Vagina (tissue), 2 donors: Measurements from ENCODE around the gene PRMT2. TPM values are rescaled to one million over a fixed set of nuclear protein-coding genes. Genes with fewer than 3 reads are reported as not detected.

ENCODE experiments used
- DNase-seq, 2 donors: peaks; one replicate each; pipeline ENCODE4 v3.0.0-alpha.2; 2017; ENCODE audit errors: extremely low spot score in 2 of 2
- H3K27ac ChIP-seq: fragments of 200-600 bp; sonication (generic); one replicate; pipeline ENCODE4 v1.5.1; 2019
- H3K27me3 ChIP-seq: fragments of 200-600 bp; sonication (generic); one replicate; pipeline ENCODE4 v1.5.1; 2019
- H3K36me3 ChIP-seq, 2 donors: fragments of 200-600 bp; sonication (generic); one replicate each; pipeline ENCODE4 v1.5.1; 2017 to 2019
- H3K4me1 ChIP-seq: fragments of 200-600 bp; sonication (generic); one replicate; pipeline ENCODE4 v1.5.1; 2019
- H3K4me3 ChIP-seq, 2 donors: fragments of 200-600 bp; sonication (generic); 1 replicate in 1 of 2; 2 replicates in 1 of 2; pipeline ENCODE4 v1.5.1; 2016 to 2019
- H3K9me3 ChIP-seq: fragments of 200-600 bp; sonication (generic); one replicate; pipeline ENCODE4 v1.5.1; 2019
- CTCF ChIP-seq, 3 experiments: fragments of 450-650 bp in 2 of 3; fragments of 200-600 bp in 1 of 3; sonication (generic) in 1 of 3; IDR thresholded peaks; one replicate each; pipeline ENCODE4 v1.5.1; 2017 to 2019; ENCODE audit warnings: antibody characterized with exemption in 3 of 3, mild to moderate bottlenecking in 2 of 3, moderate library complexity in 2 of 3
- POLR2A ChIP-seq, 2 donors: fragments of 450-650 bp; IDR thresholded peaks; one replicate each; pipeline ENCODE4 v1.6.1; 2017; ENCODE audit warnings: antibody characterized with exemption in 2 of 2, mild to moderate bottlenecking in 2 of 2, moderate library complexity in 2 of 2
- POLR2AphosphoS5 ChIP-seq, 2 donors: sonication (generic); formaldehyde crosslinking; IDR thresholded peaks; one replicate each; pipeline ENCODE4 v1.9.0; 2017; ENCODE audit warnings: antibody characterized with exemption in 2 of 2, mild to moderate bottlenecking in 2 of 2, low read depth in 1 of 2; ENCODE audit not compliant: insufficient read depth in 1 of 2
- intact Hi-C: fragments of 100-400 bp; cut with DNase I; formaldehyde crosslinking; loops from one replicate; pipeline ENCODE4 v1.15.1; 2023
- total RNA-seq: library from RNA; depleted of rRNA; stranded (reverse); fragments of >200 nt; gene quantifications from one replicate; pipeline ENCODE4 v1.2.3, GENCODE V29; 2016

PRMT2 gene
- total RNA-seq, 1 donor from 2014 or later, result 78.1 TPM

- Histone ChIP-seq H3K27me3 (no peaks in the 10 kb centered on the region), H3K4me1 (peaks cover 6% of the 10 kb centered on the region), H3K9me3 (no peaks in the 10 kb centered on the region), H3K27ac (no peak overlapping the region), H3K36me3 (no peaks in the 10 kb centered on the region), H3K4me3 (no peak overlapping the region)
- intact Hi-C loops, result no loop called here
- DNase-seq, result no peak
- TF ChIP-seq POLR2AphosphoS5 (IDR thresholded peaks at IDR 0.05; ENCODE audit: insufficient read depth in 1 of 2, low read depth in 1 of 2) (peak in 1 of 2 donors; percentile 80), POLR2A (IDR thresholded peaks at IDR 0.05) (no peak), CTCF (IDR thresholded peaks at IDR 0.05) (no peak)
These were observed 36.6 kb upstream of the PRMT2 start for GRCh38 chr21:46598581-46599572.

- no peaks in the 10 kb centered on the region for H3K9me3 ChIP-seq
- H3K27ac ChIP-seq, result no peak overlapping the region
- intact Hi-C loops, result no loop called here
- H3K27me3 ChIP-seq, result no peaks in the 10 kb centered on the region
- TF ChIP-seq POLR2AphosphoS5 (IDR thresholded peaks at IDR 0.05; ENCODE audit: insufficient read depth in 1 of 2, low read depth in 1 of 2) (no peak), POLR2A (IDR thresholded peaks at IDR 0.05) (no peak), CTCF (IDR thresholded peaks at IDR 0.05) (no peak)
- H3K4me3 ChIP-seq, result no peak overlapping the region
- peaks cover 6% of the 10 kb centered on the region for H3K4me1 ChIP-seq
- no peak for DNase-seq
- H3K36me3 ChIP-seq, result no peaks in the 10 kb centered on the region
These were observed 35.2 kb upstream of the PRMT2 start for GRCh38 chr21:46600305-46600704.

- no peak for DNase-seq
- H3K4me3 ChIP-seq, result no peak overlapping the region
- TF ChIP-seq CTCF (IDR thresholded peaks at IDR 0.05) (no peak), POLR2A (IDR thresholded peaks at IDR 0.05) (no peak), POLR2AphosphoS5 (IDR thresholded peaks at IDR 0.05; ENCODE audit: insufficient read depth in 1 of 2, low read depth in 1 of 2) (no peak)
- H3K36me3 ChIP-seq, result no peaks in the 10 kb centered on the region
- no peak overlapping the region for H3K27ac ChIP-seq
- no peaks in the 10 kb centered on the region for H3K27me3 ChIP-seq
- intact Hi-C loops, result no loop called here
- peaks cover 6% of the 10 kb centered on the region for H3K4me1 ChIP-seq
- H3K9me3 ChIP-seq, result no peaks in the 10 kb centered on the region
These were observed 34.5 kb upstream of the PRMT2 start for GRCh38 chr21:46600978-46601377.

GRCh38 chr21:46603228-46603627 lies 32.2 kb upstream of the PRMT2 start:
- DNase-seq, result no peak
- H3K27me3 ChIP-seq, result no peaks in the 10 kb centered on the region
- no peaks in the 10 kb centered on the region for H3K36me3 ChIP-seq
- H3K4me3 ChIP-seq, result no peak overlapping the region
- peaks cover 6% of the 10 kb centered on the region for H3K4me1 ChIP-seq
- no peak overlapping the region for H3K27ac ChIP-seq
- intact Hi-C loops, result no loop called here
- H3K9me3 ChIP-seq, result no peaks in the 10 kb centered on the region
- TF ChIP-seq POLR2A (IDR thresholded peaks at IDR 0.05), result no peak
- TF ChIP-seq POLR2AphosphoS5 (IDR thresholded peaks at IDR 0.05; ENCODE audit: insufficient read depth in 1 of 2, low read depth in 1 of 2), result no peak

- TF ChIP-seq POLR2AphosphoS5 (IDR thresholded peaks at IDR 0.05; ENCODE audit: insufficient read depth in 1 of 2, low read depth in 1 of 2) (no peak), POLR2A (IDR thresholded peaks at IDR 0.05) (no peak), CTCF (IDR thresholded peaks at IDR 0.05) (no peak)
- Histone ChIP-seq H3K9me3 (no peaks in the 10 kb centered on the region), H3K36me3 (no peaks in the 10 kb centered on the region), H3K27ac (no peak overlapping the region), H3K4me1 (no peaks in the 10 kb centered on the region), H3K4me3 (no peak overlapping the region), H3K27me3 (no peaks in the 10 kb centered on the region)
- DNase-seq, result no peak
- intact Hi-C loops, result no loop called here
These were observed 31.0 kb upstream of the PRMT2 start for GRCh38 chr21:46604329-46604974.
